GM21723 (cell line): Measurements from ENCODE around the gene FES.

Experiments used
- ATAC-seq: cut with Tn5 transposase; IDR thresholded peaks from one replicate; pipeline ENCODE4 v1.9.1; 2021; ENCODE audit warnings: mild to moderate bottlenecking, moderate library complexity; ENCODE audit not compliant: unreplicated experiment

FES gene

GRCh38 chr15:90890839-90891238 lies 6.5 kb downstream of the FES start:
- no peak for ATAC-seq

DNA sequence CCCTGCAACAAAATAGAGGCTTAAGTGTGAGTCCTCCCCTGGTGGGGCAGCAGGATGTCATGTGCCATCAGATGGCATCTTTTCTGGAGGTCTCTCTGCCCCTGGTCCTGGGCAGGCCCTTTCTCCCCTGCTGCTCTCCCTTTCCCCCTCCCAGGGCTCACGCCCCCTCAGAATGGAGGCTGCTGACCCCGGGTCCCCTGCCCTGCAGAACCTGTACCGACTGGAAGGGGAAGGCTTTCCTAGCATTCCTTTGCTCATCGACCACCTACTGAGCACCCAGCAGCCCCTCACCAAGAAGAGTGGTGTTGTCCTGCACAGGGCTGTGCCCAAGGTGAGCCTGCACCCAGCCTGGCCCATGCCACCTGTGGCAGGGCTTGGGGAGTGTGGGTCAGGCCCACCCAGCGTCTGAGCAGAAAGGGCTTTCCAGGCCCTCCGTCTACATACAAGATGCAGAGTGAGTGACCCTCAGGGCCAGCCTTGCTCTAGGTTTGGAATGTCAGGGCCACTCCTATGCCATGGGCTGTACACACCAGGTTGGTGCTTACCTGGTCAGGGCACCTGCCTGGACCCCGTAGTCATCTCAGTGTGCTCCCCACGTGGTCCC lies 7.1 kb downstream of the FES start:
- ATAC-seq: no peak

GRCh38 chr15:90892023-90892422 lies 7.7 kb downstream of the FES start:
- ATAC-seq: no peak

- ATAC-seq: no peak
Observed at GRCh38 chr15:90892498-90893174, 8.3 kb downstream of the FES start.

DNA sequence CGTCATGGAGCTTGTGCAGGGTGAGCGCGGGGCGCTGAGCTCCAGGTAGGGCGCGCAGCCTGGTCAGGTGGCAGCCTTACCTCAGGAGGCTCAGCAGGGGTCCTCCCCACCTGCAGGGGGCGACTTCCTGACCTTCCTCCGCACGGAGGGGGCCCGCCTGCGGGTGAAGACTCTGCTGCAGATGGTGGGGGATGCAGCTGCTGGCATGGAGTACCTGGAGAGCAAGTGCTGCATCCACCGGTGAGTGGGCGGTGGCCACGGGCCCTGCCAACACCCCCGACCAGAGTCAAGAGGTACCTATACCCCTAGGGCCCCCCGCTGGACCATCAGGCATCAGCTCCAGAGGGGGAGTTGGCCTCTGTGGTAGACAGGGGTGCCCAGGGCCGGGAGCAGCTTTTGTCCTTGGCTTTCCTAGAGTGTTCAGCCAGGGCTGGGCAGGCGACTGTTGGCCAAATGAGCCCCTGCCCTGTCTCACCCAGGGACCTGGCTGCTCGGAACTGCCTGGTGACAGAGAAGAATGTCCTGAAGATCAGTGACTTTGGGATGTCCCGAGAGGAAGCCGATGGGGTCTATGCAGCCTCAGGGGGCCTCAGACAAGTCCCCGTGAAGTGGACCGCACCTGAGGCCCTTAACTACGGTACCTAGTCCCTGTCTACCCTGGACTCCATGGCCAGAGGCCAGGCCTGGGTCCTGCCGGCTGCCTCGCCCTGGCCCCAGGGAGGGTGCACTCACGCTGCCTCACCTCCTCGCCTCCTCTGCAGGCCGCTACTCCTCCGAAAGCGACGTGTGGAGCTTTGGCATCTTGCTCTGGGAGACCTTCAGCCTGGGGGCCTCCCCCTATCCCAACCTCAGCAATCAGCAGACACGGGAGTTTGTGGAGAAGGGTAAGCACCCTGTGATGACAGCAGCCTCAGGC lies 9.1 kb downstream of the FES start:
- ATAC-seq: no peak

GRCh38 chr15:90895571-90896117 lies 11.3 kb downstream of the FES start:
- ATAC-seq: no peak

DNA sequence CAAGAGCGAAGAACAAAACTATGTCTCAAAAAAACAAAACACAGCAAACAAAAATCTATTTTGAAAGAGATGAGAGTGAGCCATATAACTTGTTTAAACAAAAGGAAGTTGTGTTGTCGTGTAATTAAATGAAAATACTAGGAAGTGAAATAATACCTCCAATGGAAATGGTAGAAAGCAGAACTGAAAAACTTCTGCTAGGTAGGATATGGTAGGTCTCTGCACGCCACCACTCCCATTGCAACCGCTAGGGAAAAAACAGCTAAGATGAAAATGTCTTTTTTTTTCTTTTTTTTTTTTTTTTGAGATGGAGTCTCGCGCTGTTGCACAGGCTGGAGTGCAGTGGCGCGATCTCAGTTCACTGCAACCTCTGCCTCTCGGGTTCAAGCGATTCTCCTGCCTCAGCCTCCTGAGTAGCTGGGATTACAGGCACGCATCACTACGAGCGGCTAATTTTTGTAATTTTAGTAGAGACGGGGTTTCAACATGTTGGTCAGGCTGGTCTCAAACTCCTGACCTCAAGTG lies 12.9 kb downstream of the FES start:
- peak; percentile 71 for ATAC-seq

DNA sequence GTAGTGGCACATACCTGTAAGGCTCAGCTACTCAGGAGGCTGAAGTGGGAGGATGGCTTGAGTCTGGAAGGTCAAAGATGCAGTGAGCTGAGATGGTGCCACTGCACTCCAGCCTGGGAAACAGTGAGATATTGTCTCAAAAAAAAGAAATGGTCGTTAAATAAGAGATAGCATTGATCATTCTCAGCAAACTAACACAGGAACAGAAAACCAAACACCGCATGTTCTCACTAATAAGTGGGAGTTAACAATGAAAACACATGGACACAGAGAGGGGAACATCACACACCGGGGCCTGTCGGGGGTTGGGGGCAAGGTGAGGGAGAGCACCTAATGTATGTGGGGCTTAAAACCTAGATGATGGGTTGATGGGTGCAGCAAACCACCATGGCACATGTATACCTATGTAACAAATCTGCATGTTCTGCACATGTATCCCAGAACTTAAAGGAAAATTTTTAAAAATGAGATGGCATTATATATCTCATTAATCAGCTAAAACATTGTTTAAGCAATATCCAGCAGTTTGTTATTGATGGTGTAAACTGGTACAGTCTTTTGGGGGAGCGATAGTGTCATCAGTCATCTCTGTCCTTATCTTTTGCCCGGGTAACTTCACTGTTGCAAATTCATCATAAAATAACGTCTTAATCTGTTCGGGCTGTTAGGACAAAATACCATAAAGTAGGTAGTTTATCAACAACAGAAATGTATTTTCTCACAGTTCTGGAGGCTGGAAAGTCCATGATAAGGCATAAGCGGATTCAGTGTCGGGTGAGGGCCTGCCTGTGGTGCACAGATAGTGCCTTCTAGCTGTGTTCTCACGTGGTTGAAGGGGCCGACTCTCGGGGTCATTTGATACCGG lies 17.1 kb downstream of the FES start:
- no peak for ATAC-seq

DNA sequence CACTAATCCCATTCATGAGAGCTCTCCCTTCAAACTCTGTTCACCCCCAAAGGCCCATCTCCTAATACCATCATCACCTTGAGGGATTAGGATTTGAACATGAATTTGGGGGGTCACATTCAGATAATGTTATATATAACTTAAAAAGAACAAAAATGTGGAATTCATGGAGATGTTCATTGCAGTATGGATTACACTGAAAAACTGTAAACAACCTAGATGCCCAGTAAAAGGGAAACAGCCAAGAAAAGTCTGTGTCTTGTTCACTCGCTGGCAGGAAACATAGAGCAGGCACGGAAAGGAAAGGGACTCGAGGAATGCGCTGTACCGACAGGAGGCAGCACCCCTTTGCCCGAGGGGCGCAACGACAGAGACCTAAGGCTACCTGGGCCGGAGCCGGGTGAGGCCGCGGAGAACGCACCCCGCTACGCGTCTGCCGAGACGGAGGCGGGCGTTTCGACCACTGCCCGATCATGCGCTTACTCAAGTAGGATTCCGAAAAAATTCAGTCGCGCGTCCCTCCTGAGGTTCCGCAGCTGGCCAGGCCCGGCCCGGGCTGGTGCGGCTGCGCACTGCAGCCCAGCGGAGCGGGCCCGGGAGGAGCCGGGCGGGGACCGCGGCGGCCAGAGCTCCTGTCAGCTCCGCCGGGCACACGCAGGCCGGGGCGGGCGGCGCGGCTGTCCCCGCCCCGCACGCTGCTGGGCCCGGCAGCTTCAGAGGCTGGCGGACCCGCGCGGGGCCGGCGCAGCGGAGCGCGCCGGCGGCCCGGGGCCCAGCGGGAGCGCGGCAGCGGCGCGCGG lies 17.9 kb downstream of the FES start:
- peak; percentile 71 for ATAC-seq

DNA sequence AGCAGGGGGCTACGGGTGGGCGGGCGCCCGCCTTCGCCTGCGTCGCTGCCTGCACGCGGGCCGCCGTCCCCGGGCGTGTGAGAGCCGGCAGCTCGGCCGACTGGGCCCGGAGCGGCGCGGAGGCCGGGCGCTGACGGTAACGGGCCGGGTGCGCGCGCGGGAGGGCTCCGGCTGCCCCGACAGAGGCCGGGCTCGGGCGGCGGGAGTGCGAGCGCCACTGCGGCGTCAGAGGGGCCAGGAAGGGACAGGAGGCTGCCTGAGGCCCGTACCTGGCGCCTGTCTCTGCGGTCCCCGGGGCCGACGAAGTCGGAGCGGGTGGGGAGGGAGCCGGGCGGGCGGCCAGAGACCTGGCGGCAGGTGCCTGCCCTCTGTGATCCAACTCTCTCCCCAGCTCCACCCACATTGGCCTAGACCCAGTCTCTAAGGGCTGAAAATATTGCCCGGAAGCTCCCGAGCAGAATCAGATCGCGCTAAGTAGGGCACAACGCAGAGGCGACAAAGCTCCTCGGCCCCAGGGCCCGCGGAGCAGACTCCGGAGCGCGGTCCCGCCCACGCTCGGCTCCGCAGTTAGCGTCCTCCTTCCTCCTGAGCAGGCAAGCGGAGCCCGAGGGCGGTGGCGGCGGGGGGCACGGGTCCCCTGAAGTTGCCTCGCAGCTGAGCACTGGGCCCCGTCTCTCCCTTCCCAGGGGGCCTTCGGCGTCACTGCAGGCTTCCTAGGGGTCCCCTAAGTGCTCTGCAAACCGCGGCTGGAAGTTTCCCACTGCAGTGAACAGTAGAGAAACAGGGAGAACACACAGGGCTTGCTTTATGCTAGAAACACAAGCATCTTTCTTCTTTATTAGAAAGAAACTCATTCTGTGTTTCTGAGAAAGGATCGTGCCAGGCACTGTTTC lies 18.8 kb downstream of the FES start, which contains the start of gene MAN2A2:
MAN2A2 (plus strand) TSS at position 463 of the 893 bp plus-strand sequence. CDS start 906 bp downstream, outside the sequence.
- peak; percentile 56 for ATAC-seq

- ATAC-seq: no peak
Observed at GRCh38 chr15:90903733-90904536, 19.6 kb downstream of the FES start.

DNA sequence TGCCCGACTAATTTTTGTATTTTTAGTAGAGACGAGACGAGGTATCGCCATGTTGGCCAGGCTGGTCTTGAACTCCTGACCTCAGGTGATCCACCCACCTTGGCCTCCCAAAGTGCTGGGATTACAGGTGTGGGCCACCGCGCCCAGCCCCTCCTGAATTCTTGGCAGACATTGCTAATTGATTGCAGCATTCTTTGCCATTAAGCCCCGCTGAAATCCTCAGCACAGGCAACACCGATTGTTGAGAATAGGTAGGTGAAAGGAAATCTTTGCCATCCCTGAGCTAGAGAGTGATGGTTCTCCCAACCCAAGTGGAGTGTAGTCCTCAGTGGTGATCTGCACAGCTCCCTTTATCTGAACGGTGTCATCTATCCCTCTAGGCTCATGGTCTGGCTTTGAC lies 20.4 kb downstream of the FES start:
- no peak for ATAC-seq

GRCh38 chr15:90905306-90906180 lies 21.2 kb downstream of the FES start:
- no peak for ATAC-seq

GRCh38 chr15:90906181-90906849 lies 22.0 kb downstream of the FES start:
- no peak for ATAC-seq

- no peak for ATAC-seq
Observed at GRCh38 chr15:90907051-90907660, 22.9 kb downstream of the FES start.
